Measurements from ENCODE around the gene IL34.
"Not testable (repeated sequence)": the region's sequence is repeated elsewhere in the genome, so short reads cannot be mapped to it uniquely, and the experiment has no call there.

The IL34 gene

GRCh38 chr16:70611224-70611598 lies 35.1 kb upstream of the IL34 start:
- TF ChIP-seq, protein P1, sequence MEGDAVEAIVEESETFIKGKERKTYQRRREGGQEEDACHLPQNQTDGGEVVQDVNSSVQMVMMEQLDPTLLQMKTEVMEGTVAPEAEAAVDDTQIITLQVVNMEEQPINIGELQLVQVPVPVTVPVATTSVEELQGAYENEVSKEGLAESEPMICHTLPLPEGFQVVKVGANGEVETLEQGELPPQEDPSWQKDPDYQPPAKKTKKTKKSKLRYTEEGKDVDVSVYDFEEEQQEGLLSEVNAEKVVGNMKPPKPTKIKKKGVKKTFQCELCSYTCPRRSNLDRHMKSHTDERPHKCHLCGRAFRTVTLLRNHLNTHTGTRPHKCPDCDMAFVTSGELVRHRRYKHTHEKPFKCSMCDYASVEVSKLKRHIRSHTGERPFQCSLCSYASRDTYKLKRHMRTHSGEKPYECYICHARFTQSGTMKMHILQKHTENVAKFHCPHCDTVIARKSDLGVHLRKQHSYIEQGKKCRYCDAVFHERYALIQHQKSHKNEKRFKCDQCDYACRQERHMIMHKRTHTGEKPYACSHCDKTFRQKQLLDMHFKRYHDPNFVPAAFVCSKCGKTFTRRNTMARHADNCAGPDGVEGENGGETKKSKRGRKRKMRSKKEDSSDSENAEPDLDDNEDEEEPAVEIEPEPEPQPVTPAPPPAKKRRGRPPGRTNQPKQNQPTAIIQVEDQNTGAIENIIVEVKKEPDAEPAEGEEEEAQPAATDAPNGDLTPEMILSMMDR (IDR thresholded peaks at IDR 0.05; ENCODE audit: insufficient read depth, low read length, poor library complexity, severe bottlenecking), result no peak
- DNase-seq (ENCODE audit: extremely low read depth, insufficient read length), result no peak
- Histone ChIP-seq H3K4me3 (replicated peaks; ENCODE audit: low read depth, low read length) (no peak overlapping the region), H3K36me3 (ENCODE audit: control insufficient read depth, insufficient read depth, low read length) (no peaks in the 10 kb centered on the region), H3K27me3 (replicated peaks; ENCODE audit: control insufficient read depth, insufficient read depth, low read length) (no peaks in the 10 kb centered on the region; the same call in 1 of the 2 replicates)

DNA sequence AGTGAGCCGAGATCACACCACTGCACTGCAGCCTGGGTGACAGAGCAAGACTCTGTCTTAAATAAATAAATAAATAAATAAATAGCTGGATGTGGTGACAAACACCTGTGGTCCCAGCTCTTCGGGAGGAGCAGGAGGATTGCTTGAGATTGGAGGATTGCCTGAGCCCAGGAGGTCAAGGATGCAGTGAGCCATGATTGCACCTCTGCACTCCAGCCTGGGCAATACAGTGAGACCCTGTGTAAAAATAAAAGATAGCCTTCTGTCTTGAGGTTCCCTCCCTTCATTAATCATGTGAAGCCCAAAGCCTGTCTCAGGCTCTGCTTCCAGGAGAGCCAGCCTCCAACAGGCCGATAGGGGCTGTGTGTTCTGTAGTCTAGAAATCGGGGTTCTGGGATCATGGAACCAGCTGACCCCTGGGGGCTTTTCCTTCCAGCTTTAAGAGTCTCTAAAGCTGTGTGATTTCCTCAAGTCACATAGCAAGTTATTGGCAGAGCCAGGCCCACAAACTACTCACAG lies 34.5 kb upstream of the IL34 start:
- Histone ChIP-seq H3K4me3 (replicated peaks; ENCODE audit: low read depth, low read length) (no peak overlapping the region), H3K36me3 (ENCODE audit: control insufficient read depth, insufficient read depth, low read length) (no peaks in the 10 kb centered on the region), H3K27me3 (replicated peaks; ENCODE audit: control insufficient read depth, insufficient read depth, low read length) (no peaks in the 10 kb centered on the region; the same call in 1 of the 2 replicates)
- DNase-seq (ENCODE audit: extremely low read depth, insufficient read length), result no peak
- TF ChIP-seq, protein P1 (IDR thresholded peaks at IDR 0.05; ENCODE audit: insufficient read depth, low read length, poor library complexity, severe bottlenecking), result no peak

GRCh38 chr16:70612931-70613330 lies 33.4 kb upstream of the IL34 start:
- DNase-seq (ENCODE audit: extremely low read depth, insufficient read length), result no peak
- H3K36me3 ChIP-seq (ENCODE audit: control insufficient read depth, insufficient read depth, low read length), result no peaks in the 10 kb centered on the region
- no peak overlapping the region for H3K4me3 ChIP-seq (replicated peaks; ENCODE audit: low read depth, low read length)
- H3K27me3 ChIP-seq (replicated peaks; ENCODE audit: control insufficient read depth, insufficient read depth, low read length), result no peaks in the 10 kb centered on the region; the same call in 1 of the 2 replicates
- TF ChIP-seq, protein P1 (IDR thresholded peaks at IDR 0.05; ENCODE audit: insufficient read depth, low read length, poor library complexity, severe bottlenecking), result no peak

GRCh38 chr16:70614208-70614951 lies 32.0 kb upstream of the IL34 start:
- Histone ChIP-seq H3K27me3 (replicated peaks; ENCODE audit: control insufficient read depth, insufficient read depth, low read length) (no peaks in the 10 kb centered on the region; the same call in 1 of the 2 replicates), H3K4me3 (replicated peaks; ENCODE audit: low read depth, low read length) (no peak overlapping the region), H3K36me3 (ENCODE audit: control insufficient read depth, insufficient read depth, low read length) (no peaks in the 10 kb centered on the region)
- no peak for DNase-seq (ENCODE audit: extremely low read depth, insufficient read length)
- TF ChIP-seq, protein P1 (IDR thresholded peaks at IDR 0.05; ENCODE audit: insufficient read depth, low read length, poor library complexity, severe bottlenecking), result no peak

GRCh38 chr16:70615945-70616344 lies 30.4 kb upstream of the IL34 start:
- no peak for DNase-seq (ENCODE audit: extremely low read depth, insufficient read length)

DNA sequence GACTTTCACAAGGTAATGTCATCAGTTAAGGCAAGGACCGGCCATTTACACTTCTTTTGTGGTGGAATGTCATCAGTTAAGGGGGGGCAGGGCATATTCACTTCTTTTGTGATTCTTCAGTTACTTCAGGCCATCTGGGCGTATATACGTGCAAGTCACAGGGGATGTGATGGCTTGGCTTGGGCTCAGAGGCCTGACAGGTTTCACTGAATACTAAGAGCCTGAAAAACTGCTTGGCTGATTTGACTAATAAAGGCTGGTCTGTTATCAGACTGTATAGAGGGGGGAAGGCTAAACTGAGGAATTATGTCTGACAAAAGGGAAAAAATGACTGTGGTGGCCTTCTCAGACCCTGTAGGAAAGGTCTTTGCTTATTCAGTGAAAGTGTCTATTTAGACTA lies 24.5 kb upstream of the IL34 start:
- not testable (repeated sequence) for H3K36me3 ChIP-seq (ENCODE audit: control insufficient read depth, insufficient read depth, low read length); H3K27me3 ChIP-seq (replicated peaks; ENCODE audit: control insufficient read depth, insufficient read depth, low read length); DNase-seq (ENCODE audit: extremely low read depth, insufficient read length); H3K4me3 ChIP-seq (replicated peaks; ENCODE audit: low read depth, low read length)

More at GRCh38 chr16:70615945-70616344, 30.4 kb upstream of the IL34 start:
- no peaks in the 10 kb centered on the region; the same call in 1 of the 2 replicates for H3K27me3 ChIP-seq (replicated peaks; ENCODE audit: control insufficient read depth, insufficient read depth, low read length)
- H3K36me3 ChIP-seq (ENCODE audit: control insufficient read depth, insufficient read depth, low read length), result no peaks in the 10 kb centered on the region
- TF ChIP-seq, protein P1 (IDR thresholded peaks at IDR 0.05; ENCODE audit: insufficient read depth, low read length, poor library complexity, severe bottlenecking), result no peak
- H3K4me3 ChIP-seq (replicated peaks; ENCODE audit: low read depth, low read length), result no peak overlapping the region

Measured in GM06990 (cell line).